NCI-H69 (cell line): ENCODE data around the gene SYCP3.

Experiments used
- DNase-seq: peaks from one replicate; lab custom pipeline; 2025; lab: John Stamatoyannopoulos, UW

Gene SYCP3

DNA sequence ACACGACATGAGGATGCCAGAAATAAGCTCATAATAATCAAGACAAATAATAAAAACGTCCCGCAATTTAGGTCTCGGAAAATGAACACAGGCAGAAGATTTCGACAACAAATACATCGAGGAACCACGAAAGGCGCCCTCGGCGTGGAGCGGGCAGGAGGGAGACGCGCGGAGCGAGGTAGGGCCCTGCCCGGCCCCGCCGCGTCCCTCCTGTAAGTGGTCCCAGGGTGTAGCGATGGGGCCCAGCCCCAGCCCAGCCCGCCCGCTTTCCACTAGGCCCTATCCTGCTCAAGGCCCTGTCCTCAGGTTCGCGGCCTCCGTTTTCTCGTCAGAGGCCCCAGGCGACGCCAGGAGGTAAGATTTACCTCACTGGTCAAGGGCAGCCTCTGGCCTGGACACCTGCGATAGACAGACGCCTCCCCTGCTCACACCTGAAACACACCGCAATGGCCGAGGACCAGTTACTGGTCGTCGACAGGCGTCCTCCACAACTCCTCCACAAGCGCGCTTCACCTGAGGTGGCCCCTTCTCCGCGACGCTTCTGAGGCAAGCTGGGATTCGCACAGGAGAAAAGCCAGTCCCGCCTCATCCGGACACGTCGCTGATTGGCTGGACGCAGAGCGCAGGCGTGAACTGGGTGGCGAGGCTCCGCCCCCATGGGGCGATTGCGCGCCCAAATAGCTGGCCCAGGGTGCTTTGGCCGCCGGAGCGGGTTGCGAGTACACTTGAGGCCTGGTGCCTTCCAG lies at the start of gene SYCP3:
Gene SYCP3 (minus strand): TSS at position 543 of the 746 bp plus-strand sequence. CDS start 1,527 bp downstream, outside the sequence.
- DNase-seq, result no peak

GRCh38 chr12:101785671-101786070 lies 46.4 kb upstream of the SYCP3 start:
- no peak for DNase-seq

DNA sequence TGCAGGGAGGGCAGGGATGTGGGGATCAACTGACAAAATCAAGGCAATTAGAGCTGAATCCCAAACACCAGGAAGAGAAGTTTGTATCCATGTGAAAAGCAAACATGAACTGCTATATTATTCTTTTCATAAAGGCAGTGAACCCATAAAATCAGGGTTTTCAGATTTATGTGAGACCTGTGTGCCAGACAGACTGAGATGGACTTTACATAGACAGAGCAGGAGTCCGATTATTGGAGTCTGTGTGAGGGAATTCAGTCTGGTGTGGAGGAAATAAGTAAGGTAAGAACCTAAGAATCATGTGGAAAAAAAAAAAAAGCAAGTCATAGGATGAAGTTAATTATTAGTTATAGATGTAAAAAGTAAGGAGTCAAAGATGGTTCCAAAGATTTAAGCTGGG lies 45.1 kb upstream of the SYCP3 start:
- peak; percentile 42 for DNase-seq

DNA sequence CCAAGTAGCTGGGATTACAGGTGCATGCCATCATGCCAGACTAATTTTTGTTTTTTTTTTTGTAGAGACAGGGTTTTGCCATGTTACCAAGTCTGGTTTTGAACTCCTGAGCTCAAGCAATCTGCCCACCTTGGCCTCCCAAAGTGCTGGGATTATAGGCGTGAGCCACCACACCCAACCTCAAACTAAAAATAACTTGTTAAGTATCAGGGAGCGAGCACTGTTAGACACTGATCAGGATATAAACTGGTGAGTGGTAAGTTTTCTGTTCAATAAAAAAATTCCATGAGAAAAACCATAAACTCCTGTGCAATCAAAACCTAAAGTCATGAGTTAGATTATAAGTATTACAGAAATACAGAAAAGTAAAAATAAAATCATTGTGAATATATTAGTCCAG lies 44.6 kb upstream of the SYCP3 start:
- DNase-seq, result no peak

DNA sequence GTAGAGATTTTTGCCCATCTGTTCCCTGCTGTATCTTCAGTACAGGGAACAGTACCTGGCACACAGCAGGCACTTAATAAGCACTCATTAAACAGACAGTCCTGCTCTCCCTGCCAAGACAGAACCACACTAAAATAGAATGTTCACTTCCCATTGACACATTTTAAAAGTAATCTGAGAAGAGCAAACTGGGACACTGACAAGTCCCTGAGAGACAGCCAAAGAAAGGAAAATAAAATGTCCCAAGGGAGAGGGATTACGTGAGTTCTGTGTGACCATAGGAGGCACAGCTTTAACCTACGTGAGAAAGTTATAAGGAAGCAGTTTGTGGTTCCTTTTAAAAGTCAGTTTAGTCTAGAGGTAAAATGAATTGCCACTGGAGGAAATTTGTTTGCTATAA lies 43.9 kb upstream of the SYCP3 start:
- DNase-seq, result peak; percentile 55

GRCh38 chr12:101782273-101782731 lies 43.0 kb upstream of the SYCP3 start:
- no peak for DNase-seq

- DNase-seq, result no peak
Measured at GRCh38 chr12:101781834-101782233, 42.6 kb upstream of the SYCP3 start.

DNA sequence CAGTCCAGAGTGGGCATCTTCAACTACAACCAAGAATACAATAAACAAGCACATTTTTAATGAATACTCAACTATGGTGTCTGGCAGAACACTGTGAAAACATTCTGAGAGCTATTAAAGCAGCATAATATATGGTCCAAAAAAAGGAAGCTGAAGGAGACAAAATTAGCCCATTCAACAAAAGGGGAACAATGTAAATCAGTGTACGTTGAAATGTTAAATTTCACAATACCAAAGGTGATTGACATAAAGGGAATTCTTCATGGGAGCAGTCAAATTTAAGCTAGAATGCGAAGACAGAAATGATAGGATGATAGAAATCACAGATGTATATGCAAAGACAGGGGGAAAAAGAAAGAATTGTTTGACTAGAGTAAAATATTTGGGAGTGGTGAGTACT lies 41.3 kb upstream of the SYCP3 start:
- no peak for DNase-seq

DNA sequence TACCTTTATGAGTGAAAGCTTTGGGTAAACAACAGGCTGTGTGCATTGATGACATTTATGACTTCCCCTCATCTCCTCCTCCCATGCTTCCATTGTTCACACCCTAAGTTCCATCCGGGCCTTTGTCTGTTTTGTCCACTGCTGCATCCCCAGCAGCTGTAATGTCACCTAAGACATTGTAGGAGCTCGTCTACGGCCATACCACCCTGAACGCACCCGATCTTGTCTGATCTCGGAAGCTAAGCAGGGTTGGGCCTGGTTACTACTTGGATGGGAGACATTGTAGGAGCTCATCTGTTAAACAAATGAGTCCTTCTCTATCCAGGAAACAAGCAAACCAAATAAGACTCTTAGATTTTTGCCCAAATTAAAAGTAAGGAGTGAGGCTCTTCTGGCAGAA lies 40.4 kb upstream of the SYCP3 start:
- DNase-seq, result peak; percentile 24

DNA sequence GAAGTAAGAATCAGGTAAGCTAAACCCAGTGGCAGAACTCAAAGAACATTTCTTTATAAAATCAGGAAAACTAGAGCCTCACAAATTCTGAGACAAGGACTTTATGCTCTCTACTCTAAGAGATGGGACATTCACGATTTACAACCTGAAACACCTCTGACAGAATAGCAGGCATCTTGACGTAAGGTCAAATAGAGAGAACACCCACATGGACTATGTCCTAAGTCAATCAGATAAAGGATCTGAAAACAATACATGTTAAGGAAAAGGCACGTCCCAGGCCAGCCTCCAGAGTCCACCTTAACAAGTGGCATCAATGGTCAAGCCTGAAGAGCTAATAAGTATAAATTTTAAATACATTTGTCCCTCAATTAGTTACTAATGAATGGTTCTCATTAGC lies 39.9 kb upstream of the SYCP3 start:
- DNase-seq, result no peak

GRCh38 chr12:101777978-101778377 lies 38.7 kb upstream of the SYCP3 start:
- DNase-seq, result no peak

GRCh38 chr12:101777485-101777884 lies 38.2 kb upstream of the SYCP3 start:
- DNase-seq, result no peak

DNA sequence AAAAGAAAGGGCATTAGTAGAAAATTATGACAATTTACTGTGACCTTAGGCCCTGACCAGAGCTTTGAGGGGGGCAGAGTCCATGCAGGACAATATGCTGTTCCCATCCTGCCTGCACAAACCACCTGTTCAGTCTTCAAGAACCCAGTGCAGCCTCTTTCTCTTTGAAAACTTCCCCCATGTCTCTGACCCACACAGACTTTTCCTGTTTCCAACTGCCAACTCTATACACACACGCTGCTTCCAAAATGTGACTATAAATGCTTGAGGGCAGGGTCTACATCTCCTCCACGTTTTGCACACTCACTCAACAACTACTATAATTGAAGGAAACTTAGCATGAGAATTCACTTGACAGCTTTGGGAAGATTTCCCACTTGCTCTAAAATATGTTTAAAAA lies 36.6 kb upstream of the SYCP3 start:
- no peak for DNase-seq

DNA sequence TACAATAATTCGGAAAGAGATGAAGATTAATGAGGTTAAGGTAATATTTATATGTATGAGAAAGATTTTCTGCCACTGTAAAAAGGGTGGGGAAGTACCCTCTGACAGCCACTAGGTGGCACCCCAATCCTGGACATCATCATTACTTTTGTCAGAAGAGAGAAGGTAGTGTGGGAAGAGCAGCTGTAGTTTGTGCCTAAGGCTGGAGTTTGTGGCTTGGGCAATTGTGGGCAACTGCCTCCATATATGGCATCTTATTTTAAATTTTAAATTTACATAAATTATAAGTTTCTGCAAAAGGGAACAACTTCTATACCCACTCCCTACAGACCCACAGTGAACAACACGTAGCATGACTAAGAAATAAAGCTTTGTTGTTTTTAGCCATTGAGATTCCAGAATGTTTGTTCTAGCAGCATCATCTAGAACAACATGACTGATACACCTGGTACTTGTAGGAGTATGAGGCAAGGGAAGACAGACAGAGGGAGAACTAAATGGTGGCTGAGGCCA lies 34.4 kb upstream of the SYCP3 start:
- DNase-seq, result peak; percentile 72

DNA sequence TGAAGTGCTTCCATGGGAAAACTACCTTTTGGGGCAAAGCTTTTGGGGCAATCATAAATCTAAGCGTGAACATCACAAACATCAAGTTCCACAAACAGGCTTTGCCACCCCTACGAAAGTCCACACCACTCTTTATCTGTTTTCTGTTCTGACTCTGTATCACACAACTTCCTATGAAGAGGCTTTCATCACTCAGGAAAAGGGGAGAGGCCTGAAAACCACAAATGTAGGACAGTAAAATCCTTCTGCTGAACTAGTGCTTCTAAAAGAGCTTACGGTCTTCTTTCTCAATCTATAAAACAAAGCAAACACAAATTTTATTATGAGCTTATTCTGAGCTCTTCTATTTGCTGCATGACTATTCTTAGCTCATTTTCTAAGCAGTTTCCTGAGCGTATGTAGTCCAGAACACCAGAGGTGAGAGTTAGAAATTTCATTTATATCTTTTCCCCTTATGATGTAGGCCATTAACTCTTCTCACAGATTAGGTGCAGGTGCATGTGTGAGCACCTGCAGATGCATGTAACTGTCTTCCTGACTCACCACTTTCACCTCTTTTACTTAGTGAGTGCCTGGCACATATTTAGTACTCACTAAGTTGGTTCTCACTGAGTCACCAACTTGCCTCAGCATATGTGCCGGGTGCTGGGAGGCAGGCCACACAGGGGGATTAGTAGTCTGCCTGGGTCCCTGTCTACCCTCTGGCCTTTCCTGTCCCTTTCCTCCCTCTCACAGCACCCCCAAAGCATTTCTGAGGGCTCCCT lies 32.9 kb upstream of the SYCP3 start:
- DNase-seq, result no peak

- peak; percentile 29 for DNase-seq
Measured at GRCh38 chr12:101769865-101770264, 30.6 kb upstream of the SYCP3 start.

GRCh38 chr12:101768781-101769180 lies 29.5 kb upstream of the SYCP3 start:
- DNase-seq, result no peak

GRCh38 chr12:101767537-101767936 lies 28.3 kb upstream of the SYCP3 start:
- no peak for DNase-seq

GRCh38 chr12:101764051-101764792 lies 25.0 kb upstream of the SYCP3 start:
- DNase-seq, result no peak

GRCh38 chr12:101763246-101763931 lies 24.1 kb upstream of the SYCP3 start:
- DNase-seq, result no peak

GRCh38 chr12:101761781-101762180 lies 22.5 kb upstream of the SYCP3 start:
- DNase-seq, result no peak

DNA sequence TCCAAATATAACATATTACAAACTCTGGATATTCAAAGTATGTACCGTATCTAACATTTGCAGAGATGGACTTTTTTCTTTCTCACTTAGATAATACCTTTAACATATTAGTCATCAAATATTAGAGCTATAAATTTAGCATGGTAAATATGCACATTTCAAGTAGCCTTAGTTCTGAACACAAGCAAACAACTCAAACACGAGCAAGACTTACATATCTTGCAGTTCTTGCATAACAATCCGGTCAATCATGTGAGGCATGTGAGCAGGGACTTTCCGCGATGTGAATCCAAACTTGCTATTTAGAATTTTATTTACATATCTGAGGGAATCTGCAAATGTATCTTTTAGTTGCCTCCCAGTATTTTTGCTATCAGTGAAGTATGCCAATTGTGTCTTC lies 22.1 kb upstream of the SYCP3 start:
- DNase-seq, result no peak
